HuH-7.5 (cell line): ENCODE measurements around the gene PRKN.
A peak's percentile ranks its signal among the peaks of the same experiment; 100 is the strongest.

Experiments
- DNase-seq: peaks from one replicate; pipeline ENCODE4 v3.0.0; 2011; ENCODE audit warnings: low spot score

Gene PRKN

GRCh38 chr6:161954699-161955276 is 772.8 kb downstream of the PRKN start:
- no peak for DNase-seq

GRCh38 chr6:161954077-161954476 is 773.5 kb downstream of the PRKN start:
- DNase-seq = no peak

DNA sequence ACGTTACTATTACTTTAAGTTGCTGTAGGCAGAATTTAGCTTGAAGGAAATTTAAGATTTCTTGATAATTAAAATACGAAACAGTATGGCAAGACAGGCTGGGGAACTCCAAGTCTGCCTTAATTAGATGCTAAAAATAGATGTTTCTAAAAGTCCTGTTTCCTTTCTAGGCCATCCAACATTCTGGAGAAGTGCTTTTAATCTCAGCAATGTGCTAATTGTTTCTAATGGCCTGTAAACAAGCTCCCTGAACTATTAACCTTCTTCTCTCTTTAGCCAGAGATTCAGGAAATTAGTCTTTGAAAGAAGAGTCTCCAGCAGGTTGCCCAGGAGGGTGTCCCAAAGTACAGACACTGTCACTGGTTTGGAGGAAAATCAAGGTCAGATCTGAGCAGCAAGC is 776.4 kb downstream of the PRKN start:
- no peak for DNase-seq

GRCh38 chr6:161949531-161949930 is 778.0 kb downstream of the PRKN start:
- no peak for DNase-seq

- DNase-seq = no peak
Observed at GRCh38 chr6:161948462-161948861, 779.1 kb downstream of the PRKN start.

DNA sequence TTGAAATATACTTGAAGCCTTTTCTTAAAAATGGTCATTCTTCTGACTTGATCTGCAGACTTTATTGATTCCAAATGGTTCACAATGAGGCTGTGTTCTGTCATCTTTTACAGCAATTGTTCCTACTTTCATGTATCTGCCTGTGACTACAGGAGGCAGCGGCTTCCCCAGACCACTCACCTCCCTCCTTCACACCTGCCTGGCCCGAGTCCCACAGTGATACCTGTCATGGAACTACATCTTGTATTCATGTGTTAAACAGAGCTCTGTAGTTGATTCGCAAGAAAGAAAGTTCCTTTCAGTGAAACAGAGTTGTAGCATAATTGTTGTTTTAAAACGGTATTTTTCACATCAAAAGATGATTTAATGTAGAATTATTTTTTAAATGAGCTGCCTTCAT is 780.2 kb downstream of the PRKN start:
- no peak for DNase-seq

DNA sequence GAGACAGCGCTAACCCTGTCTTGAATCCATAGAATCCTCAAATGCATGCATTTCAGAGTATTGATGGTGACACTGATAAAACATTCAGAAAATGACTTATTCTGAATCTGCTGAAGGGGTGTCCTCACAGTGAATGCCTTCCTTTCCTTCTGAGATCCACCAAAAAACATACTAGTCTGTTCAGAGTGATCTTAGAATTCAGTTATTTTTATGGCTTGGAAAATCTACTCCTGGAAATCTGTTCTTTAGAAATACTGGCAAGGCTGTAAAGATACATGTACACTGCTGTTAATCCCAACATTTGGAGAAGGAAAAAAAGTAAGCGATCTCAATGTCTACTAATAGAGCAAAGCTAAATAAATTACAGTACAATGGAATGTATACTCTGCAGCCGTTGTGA is 781.1 kb downstream of the PRKN start:
- DNase-seq = no peak

GRCh38 chr6:161943561-161943960 is 784.0 kb downstream of the PRKN start:
- DNase-seq = no peak

DNA sequence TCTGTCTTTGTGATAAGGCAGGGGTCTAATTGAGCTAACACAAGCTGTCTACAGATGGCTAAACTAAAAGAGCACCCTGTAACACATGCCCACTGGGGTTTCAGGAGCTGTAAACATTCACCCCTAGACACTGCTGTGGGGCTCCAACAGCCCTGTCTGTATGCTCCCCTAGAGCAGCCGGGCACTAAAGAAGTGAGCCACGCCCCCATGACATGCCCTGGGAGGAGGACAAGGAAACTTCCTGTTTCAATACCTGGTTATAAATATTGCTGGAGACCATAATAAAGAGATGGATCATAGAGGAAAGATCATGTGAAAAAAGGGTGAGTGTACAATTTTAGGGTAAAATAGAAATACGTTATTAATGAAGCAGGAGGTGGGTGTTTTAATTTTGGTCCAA is 786.0 kb downstream of the PRKN start:
- DNase-seq = no peak

- DNase-seq = no peak
Observed at GRCh38 chr6:161940519-161940918, 787.0 kb downstream of the PRKN start.

DNA sequence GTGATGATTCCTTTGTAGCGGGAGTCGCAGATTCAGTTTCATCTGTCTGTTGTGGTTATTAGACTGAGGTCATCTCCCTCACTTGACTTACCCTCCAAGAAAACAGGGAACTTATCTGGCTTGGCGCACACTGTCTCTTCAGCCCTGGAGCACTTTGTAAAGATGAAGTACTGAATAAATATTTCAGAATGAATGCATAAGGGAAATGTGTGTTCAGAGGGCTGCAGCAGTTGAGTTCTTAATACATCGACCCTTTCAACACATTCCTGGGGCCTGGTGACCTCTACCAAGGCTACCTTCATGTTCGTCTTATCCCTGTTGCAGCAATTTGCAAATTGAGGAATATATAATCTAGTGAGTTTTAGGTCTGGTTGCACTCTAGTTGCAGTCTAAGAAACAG is 801.2 kb downstream of the PRKN start:
- DNase-seq = no peak

DNA sequence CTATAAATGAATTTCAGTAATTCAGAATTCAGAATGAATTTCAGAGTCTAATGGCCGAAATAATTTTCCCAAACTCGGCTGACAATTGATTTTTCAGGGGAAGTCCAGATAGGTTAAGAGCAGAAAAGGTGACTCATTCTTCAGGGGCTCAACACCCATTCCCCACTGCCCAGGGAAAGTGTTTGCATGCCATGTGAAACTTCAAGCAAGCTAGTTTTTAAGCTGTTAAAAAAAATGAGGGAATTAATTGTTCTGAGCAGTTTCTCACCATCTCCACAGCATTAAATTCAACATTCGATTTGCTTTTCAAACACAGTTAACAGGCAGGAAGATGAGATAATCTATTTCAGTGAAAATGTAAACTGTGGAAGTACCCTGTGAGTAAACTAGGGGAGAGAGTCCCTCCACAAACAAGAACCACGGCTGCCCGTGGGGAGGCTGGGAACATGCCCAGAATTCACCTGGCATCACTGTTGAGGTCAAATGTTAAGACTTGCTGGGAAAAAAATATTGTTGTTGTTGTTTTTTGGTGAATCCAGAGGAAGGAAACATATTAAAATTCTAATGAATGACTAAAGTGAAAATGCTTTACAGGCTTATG is 803.0 kb downstream of the PRKN start:
- no peak for DNase-seq

DNA sequence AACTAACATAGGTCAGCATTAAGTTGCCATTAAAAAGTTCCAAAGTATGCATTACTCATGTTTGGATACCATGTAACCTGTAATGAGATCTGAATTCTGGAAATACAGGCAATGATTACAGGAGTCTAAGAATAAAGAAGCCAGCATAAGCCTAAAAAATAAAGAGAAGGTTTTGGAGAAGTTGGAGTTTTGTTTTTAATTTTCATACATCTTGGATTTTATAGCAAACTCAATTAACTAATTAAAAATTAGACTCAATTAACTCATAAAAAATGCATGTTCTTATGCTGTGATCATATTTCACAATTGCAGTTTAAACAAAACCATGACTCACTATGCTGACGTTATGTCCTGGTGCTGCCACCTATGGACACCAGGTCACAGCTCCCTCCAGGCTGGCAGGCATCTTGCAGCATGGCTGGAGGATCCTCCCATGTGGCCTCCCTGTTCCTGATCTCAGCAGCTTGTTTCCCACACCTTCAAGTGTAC is 804.9 kb downstream of the PRKN start:
- peak; percentile 10 for DNase-seq

GRCh38 chr6:161921602-161922395 is 805.8 kb downstream of the PRKN start:
- no peak for DNase-seq

DNA sequence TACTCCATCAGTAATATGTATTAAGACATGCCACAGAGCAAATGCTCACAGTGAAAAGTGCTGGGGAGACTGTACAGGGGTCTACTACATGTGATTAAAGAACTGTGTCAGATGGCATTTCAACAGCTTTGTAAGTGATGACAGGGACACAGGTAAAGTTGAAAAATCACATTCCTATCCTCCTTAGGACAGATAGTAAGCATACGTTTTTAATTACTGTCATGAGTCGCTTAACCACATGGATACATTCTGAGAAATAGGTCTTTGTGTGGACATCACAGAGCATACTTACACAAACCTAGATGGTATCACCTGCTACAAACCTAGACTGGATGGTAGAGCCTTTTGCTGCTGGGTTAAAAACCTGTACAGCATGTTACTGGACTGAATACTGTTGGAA is 807.9 kb downstream of the PRKN start:
- no peak for DNase-seq

DNA sequence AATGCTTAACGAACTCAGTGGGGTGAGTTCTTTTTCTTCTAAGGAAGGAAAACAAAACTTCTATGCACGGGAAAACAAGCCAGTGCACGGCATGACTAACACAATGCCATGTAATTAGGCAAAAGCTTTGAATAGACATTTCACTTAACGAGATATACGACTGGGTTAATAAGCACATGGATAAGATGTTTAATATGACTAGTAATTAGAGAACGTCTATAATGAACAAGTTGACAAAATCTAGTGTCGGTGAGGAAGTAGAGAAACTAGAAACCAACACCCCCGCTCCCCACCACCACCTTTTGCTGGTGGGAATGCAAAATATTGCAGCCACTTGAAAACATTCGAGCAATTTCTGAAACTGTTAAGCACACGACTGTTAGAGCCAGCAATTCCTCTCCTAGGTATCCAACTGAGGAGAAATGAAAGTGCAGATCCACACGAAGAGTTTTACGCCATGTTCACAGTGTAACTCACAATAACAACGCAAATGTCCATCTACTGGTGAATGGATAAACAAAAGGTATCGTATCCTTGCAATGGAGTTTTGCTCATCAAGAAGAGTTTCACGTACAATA is 808.8 kb downstream of the PRKN start:
- DNase-seq = no peak

- no peak for DNase-seq
Observed at GRCh38 chr6:161918109-161918531, 809.4 kb downstream of the PRKN start.

- DNase-seq = no peak
Observed at GRCh38 chr6:161917645-161918044, 809.9 kb downstream of the PRKN start.

DNA sequence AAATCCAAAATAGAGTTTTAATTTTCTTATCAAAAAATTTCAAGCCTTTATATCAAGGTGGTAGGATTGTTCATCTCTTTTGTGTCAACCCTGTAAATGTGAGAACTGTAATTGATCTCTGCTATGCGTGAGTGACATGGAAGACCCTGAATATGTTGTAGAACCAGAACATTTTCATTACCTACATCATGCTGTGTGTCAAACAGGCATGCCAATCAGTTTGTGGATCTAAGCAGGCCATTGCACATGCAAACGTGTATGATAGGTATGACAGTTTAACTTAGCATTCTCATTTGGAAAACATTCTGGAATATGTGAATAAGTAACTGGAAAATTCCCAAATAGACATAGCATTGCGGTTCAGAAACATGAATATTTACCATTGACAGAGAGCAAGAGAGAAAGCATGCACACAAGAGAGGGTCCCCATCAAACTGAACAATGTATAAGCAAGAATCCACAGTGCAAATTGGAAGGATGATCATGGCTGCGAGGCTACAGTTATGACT is 812.1 kb downstream of the PRKN start:
- DNase-seq = no peak

- DNase-seq = no peak
Observed at GRCh38 chr6:161908872-161909271, 818.7 kb downstream of the PRKN start.

DNA sequence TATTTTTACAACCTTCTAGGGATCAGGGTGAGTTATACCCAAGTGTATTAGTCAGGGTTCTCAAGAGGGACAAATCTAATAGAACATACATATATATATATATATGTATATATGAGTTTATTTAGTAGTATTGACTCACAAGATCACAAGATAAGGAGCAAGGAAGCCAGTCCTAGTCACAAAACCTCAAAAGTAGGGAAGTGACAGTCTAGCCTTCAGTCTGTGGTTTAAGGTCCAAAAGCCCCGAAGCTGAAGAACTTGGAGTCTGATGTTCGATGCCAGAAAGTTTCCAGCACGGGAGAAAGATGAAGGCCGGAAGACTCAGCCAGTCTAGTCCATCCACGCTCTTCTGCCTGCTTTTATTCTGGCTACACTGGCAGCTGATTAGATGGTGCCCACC is 821.0 kb downstream of the PRKN start:
- no peak for DNase-seq

DNA sequence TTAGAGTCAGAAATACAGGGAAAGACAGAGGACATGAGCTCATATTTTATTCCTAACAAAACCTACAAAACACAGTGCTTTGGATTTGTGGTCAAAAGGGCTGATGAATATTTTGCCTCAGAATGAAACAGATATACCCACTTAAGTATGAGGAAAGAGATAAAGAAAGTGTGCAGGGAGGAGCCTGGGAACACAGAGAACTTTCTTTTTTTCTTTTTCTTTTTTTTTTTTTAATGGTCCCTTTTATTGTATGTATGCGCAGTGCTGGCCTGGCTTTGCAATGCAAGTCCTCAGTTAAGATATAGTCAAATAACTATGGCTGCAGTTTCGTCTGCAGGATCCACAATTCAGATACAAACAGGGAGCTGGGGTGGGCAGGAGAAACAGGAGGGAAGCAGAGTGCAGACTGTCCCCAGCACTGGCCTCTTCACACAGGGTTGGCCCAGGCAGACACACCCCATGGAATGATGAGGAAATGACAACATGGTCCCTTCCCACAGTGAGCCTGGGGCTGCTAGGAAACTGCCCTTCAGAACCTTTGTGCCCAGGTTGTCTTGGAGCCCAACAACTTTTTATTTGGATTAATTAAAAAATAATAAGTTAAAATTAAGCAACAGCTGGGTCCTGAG is 823.9 kb downstream of the PRKN start:
- no peak for DNase-seq
